ENCODE measurements around the gene KIF20B.
A peak's percentile ranks its signal among the peaks of the same experiment; 100 is the strongest.

The KIF20B gene

GRCh38 chr10:89701242-89702120 lies at the start of gene KIF20B:
Gene KIF20B, plus strand, starts transcription at chr10:89701590. Its CDS starts 3,705 bp downstream, at chr10:89705295.
- no peak for TF ChIP-seq ZNF274 (IDR thresholded peaks at IDR 0.05; ENCODE audit: low read depth, low read length)
- H3K4me3 ChIP-seq (ENCODE audit: low read length), result peak within 1 kb of the TSS; percentile 76

GRCh38 chr10:89651916-89652573 lies 49.3 kb upstream of the KIF20B start:
- H3K4me3 ChIP-seq (ENCODE audit: low read length), result no peak overlapping the region
- TF ChIP-seq ZNF274 (IDR thresholded peaks at IDR 0.05; ENCODE audit: low read depth, low read length), result no peak

GRCh38 chr10:89652806-89653370 lies 48.5 kb upstream of the KIF20B start:
- H3K4me3 ChIP-seq (ENCODE audit: low read length), result no peak overlapping the region; the same call in 1 of the 2 replicates
- TF ChIP-seq ZNF274 (IDR thresholded peaks at IDR 0.05; ENCODE audit: low read depth, low read length), result no peak

- TF ChIP-seq ZNF274 (IDR thresholded peaks at IDR 0.05; ENCODE audit: low read depth, low read length), result no peak
Measured at GRCh38 chr10:89653410-89653869, 48.0 kb upstream of the KIF20B start.

GRCh38 chr10:89655722-89656121 lies 45.7 kb upstream of the KIF20B start:
- no peak for TF ChIP-seq ZNF274 (IDR thresholded peaks at IDR 0.05; ENCODE audit: low read depth, low read length)
- no peak overlapping the region for H3K4me3 ChIP-seq (ENCODE audit: low read length)

More at GRCh38 chr10:89653410-89653869, 48.0 kb upstream of the KIF20B start:
- no peak overlapping the region; the same call in 1 of the 2 replicates for H3K4me3 ChIP-seq (ENCODE audit: low read length)

GRCh38 chr10:89657302-89657701 lies 44.1 kb upstream of the KIF20B start:
- no peak for TF ChIP-seq ZNF274 (IDR thresholded peaks at IDR 0.05; ENCODE audit: low read depth, low read length)
- H3K4me3 ChIP-seq (ENCODE audit: low read length), result no peak overlapping the region

- no peak overlapping the region for H3K4me3 ChIP-seq (ENCODE audit: low read length)
- no peak for TF ChIP-seq ZNF274 (IDR thresholded peaks at IDR 0.05; ENCODE audit: low read depth, low read length)
Measured at GRCh38 chr10:89659143-89660131, 42.0 kb upstream of the KIF20B start.

- TF ChIP-seq ZNF274 (IDR thresholded peaks at IDR 0.05; ENCODE audit: low read depth, low read length), result no peak
- H3K4me3 ChIP-seq (ENCODE audit: low read length), result no peak overlapping the region
Measured at GRCh38 chr10:89662596-89662995, 38.8 kb upstream of the KIF20B start.

GRCh38 chr10:89663144-89663543 lies 38.2 kb upstream of the KIF20B start:
- no peak overlapping the region for H3K4me3 ChIP-seq (ENCODE audit: low read length)
- no peak for TF ChIP-seq ZNF274 (IDR thresholded peaks at IDR 0.05; ENCODE audit: low read depth, low read length)

- TF ChIP-seq ZNF274 (IDR thresholded peaks at IDR 0.05; ENCODE audit: low read depth, low read length), result no peak
- H3K4me3 ChIP-seq (ENCODE audit: low read length), result no peak overlapping the region
Measured at GRCh38 chr10:89664203-89664602, 37.2 kb upstream of the KIF20B start.

- no peak for TF ChIP-seq ZNF274 (IDR thresholded peaks at IDR 0.05; ENCODE audit: low read depth, low read length)
Measured at GRCh38 chr10:89665302-89665701, 36.1 kb upstream of the KIF20B start.

GRCh38 chr10:89666138-89666537 lies 35.3 kb upstream of the KIF20B start:
- no peak overlapping the region for H3K4me3 ChIP-seq (ENCODE audit: low read length)
- TF ChIP-seq ZNF274 (IDR thresholded peaks at IDR 0.05; ENCODE audit: low read depth, low read length), result no peak

More at GRCh38 chr10:89665302-89665701, 36.1 kb upstream of the KIF20B start:
- no peak overlapping the region for H3K4me3 ChIP-seq (ENCODE audit: low read length)

- TF ChIP-seq ZNF274 (IDR thresholded peaks at IDR 0.05; ENCODE audit: low read depth, low read length), result no peak
- H3K4me3 ChIP-seq (ENCODE audit: low read length), result no peak overlapping the region
Measured at GRCh38 chr10:89668386-89669071, 32.9 kb upstream of the KIF20B start.

Data from GM08714 (cell line).